Heart left ventricle (tissue), 16 donors: ENCODE measurements around the gene TTC27. TPM values are rescaled to one million over a fixed set of nuclear protein-coding genes. Genes with fewer than 3 reads are reported as not detected.
A peak's percentile ranks its signal among the peaks of the same experiment; 100 is the strongest.
"Not testable (repeated sequence)": the region's sequence is repeated elsewhere in the genome, so short reads cannot be mapped to it uniquely, and the experiment has no call there.

Experiments used
- ATAC-seq, 4 donors: fragments of 200-7000 bp; cut with Tn5 transposase; one replicate each; pipeline ENCODE4 v1.9.1; 2020 to 2022; ENCODE audit warnings: moderate library complexity in 4 of 4, mild to moderate bottlenecking in 3 of 4, moderate number of reproducible peaks in 1 of 4
- DNase-seq, 5 donors: peaks; one replicate each; pipeline ENCODE4 v3.0.0-alpha.2; 2020
- H3K27ac ChIP-seq, 12 donors: fragments of 200-600 bp; sonication (generic) in 4 of 12; one replicate each; pipeline versions ENCODE4 v1.5.0 to v1.8.0; 2016 to 2022; ENCODE audit warnings: mild to moderate bottlenecking in 2 of 12
- H3K27me3 ChIP-seq, 9 donors: fragments of 200-600 bp; sonication (generic) in 2 of 9; one replicate each; pipeline versions ENCODE4 v1.5.1 to v1.8.0; 2016 to 2022; ENCODE audit warnings: mild to moderate bottlenecking in 3 of 9
- H3K36me3 ChIP-seq, 9 donors: fragments of 200-600 bp; sonication (generic) in 2 of 9; one replicate each; pipeline versions ENCODE4 v1.5.0 to v1.8.0; 2018 to 2022; ENCODE audit warnings: mild to moderate bottlenecking in 2 of 9
- H3K4me1 ChIP-seq, 12 donors: fragments of 200-600 bp; sonication (generic) in 4 of 12; one replicate each; pipeline versions ENCODE4 v1.5.0 to v1.8.0; 2016 to 2022; ENCODE audit warnings: mild to moderate bottlenecking in 3 of 12
- H3K4me3 ChIP-seq, 12 donors: fragments of 200-600 bp; sonication (generic) in 4 of 12; one replicate each; pipeline versions ENCODE4 v1.5.0 to v1.8.0; 2017 to 2022; ENCODE audit warnings: mild to moderate bottlenecking in 9 of 12, moderate library complexity in 4 of 12
- H3K9me3 ChIP-seq, 12 donors: fragments of 200-600 bp; sonication (generic) in 4 of 12; one replicate each; pipeline versions ENCODE4 v1.5.0 to v1.8.0; 2016 to 2022; ENCODE audit warnings: mild to moderate bottlenecking in 1 of 12
- CTCF ChIP-seq, 12 donors: fragments of 200-600 bp; sonication (generic) in 4 of 12; IDR thresholded peaks; one replicate each; pipeline versions ENCODE4 v1.5.0 to v1.8.0; 2018 to 2022; ENCODE audit warnings: antibody characterized with exemption in 12 of 12, mild to moderate bottlenecking in 5 of 12
- POLR2A ChIP-seq, 2 donors: fragments of 450-650 bp; IDR thresholded peaks; one replicate each; pipeline ENCODE4 v1.6.1; 2017; ENCODE audit warnings: antibody characterized with exemption in 2 of 2, mild to moderate bottlenecking in 2 of 2, moderate library complexity in 2 of 2
- WGBS, 4 donors: extraction: QIAGEN DNeasy Blood & Tissue Kit in 2 of 4; methylation state at CpG; one replicate each; pipeline versions ENCODE4 v1.1.5 to v1.1.7; 2013 to 2018; 5-methylcytosine and 5-hydroxymethylcytosine counted together
- intact Hi-C, 10 donors: fragments of 100-400 bp; cut with DNase I; formaldehyde crosslinking; loops; one replicate each; pipeline versions ENCODE4 v1.11.1 to v1.14.2; 2022
- polyA plus RNA-seq, 2 donors: library from polyadenylated mRNA; stranded (reverse); fragments of 200-250 nt; gene quantifications; one replicate each; pipeline ENCODE4 v1.2.3, GENCODE V29; 2013
- total RNA-seq, 9 donors: library from RNA; depleted of rRNA in 2 of 9; stranded (reverse); fragments of >200 nt in 2 of 9; fragmentation: NEBNext Ultra II Directional in 3 of 9; extraction: Animal tissue kit (Norgen Biotek cat#: 25700) in 3 of 9; gene quantifications; one replicate each; pipeline versions ENCODE4 v1.1.0 to v1.2.4, GENCODE V29; 2016 to 2023
- donor health status: ischemic (EF 13 %, LVEDD 7.1; RV severe dilation, severe dysfunction).
- donor health status: healthy with polysubstance abuse.
- donor health status: DM: no; HTN: yes; CAD: no.
- donor health status: DM: no; HTN: no; CAD: no.
- donor health status: ischemic (EF 25% LVEDD 6.9; RV normal size, moderate dysfunction).
- donor health status: ischemic (EF 25% LVEDD 5.7; RV mildly dilated, moderate dysfunction).
- donor health status: healthy.
- donor health status: DM: yes; HTN: yes; CAD: no.
- donor health status: ischemic (EF 35%, LVEDD 5.7; RV mildly dilated, moderate dysfunction).
- donor health status: nonischemic (EF 11% LVEDD 7.7; RV severe dilation, severe dysfunction).
- donor health status: DM: yes; HTN: yes; CAD: no.
- donor health status: PGD.
- donor health status: ischemic (EF 29% LVEDD 5.4; RV normal size, mild dysfunction).
- donor health status: nonischemic (EF 23%, LVEDD 6.1; RV moderate dilation, normal function).

TTC27 gene
- total and polyA plus RNA-seq, 11 donors = 5.2 to 18.1 (median 11.0) TPM

DNA sequence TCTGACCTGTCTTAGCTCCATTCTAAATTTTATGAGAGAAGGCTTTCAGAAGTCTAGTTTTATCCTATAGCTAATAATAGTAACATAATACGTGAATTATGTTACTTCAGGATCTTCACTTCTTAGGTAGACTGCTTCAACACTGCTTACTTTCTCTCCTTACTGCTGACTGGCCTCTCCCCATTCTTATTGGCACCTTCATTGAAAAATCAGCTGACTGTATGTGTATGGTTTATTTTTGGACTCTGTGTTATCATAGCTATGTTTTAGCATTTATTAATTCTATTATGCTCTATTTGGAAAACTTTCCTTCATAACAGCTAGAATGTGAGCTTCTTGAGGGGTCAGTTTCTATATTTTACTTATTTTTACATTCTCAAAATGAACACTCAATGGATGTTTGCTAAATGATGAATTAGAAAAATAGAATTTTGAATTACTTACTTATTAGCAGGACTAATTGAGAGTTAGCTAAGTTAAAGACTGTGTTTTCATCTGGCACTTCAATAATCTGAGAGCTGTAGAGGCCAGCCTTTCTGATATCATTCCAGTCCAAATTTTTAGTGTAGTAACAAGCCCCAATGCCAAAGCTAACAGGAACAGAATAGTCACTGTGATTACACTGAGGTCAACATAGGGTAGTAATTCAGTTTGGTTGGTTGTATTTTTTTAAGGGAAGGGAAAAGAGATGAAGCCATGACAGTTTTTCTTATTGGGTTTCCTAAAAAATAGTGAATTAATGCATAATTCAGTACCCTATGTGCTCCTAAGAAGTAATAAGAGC is 92.3 kb downstream of the TTC27 start:
- no peak overlapping the region for H3K4me3 ChIP-seq
- WGBS, 4 donors = 42 to 52% (median 48%) methylated on average over 1 of the region's 1 CpG
- H3K27me3 ChIP-seq = no peaks in the 10 kb centered on the region
- no peaks in the 10 kb centered on the region for H3K36me3 ChIP-seq
- no peaks in the 10 kb centered on the region for H3K9me3 ChIP-seq
- peak overlapping the region; percentile 11 to 90 (median 74) for H3K27ac ChIP-seq
- no peak for TF ChIP-seq CTCF (IDR thresholded peaks at IDR 0.05)
- TF ChIP-seq POLR2A (IDR thresholded peaks at IDR 0.05) = no peak
- intact Hi-C loops = loop anchor here in 1 of 10 donors (5.0 kb wide), 1 partner anchor 442 kb away; no protein-coding TSS in a partner anchor
- peaks cover 0 to 58% (median 27%) of the 10 kb centered on the region in 12 donors for H3K4me1 ChIP-seq
- ATAC-seq (peak; percentile 80 to 94 (median 87)), DNase-seq (no peak)

DNA sequence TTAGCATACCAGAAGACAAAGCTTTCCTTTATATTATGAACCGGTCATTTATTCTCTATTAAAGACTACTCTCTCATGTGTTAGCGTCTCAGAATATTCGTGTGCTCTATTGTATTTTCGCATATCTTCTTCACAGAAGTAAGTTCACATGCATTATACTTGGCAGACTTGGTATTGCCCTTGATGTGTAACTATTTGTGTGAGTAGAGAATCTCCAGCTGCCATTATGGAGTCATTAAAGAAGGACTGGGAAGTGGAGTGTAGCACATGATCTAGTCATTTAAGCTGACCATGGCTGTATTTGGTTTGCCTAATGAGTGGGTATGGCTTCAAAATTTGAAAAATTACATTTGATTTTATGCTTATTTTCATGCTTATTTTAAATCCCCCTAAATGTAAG is 92.9 kb downstream of the TTC27 start:
- peak in 1 of 4 donors; percentile 17 for ATAC-seq
- H3K27ac ChIP-seq = peak overlapping the region; percentile 11 to 90 (median 74)

GRCh38 chr2:32721376-32721775 is 93.5 kb downstream of the TTC27 start:
- no peaks in the 10 kb centered on the region for H3K27me3 ChIP-seq
- H3K9me3 ChIP-seq = no peaks in the 10 kb centered on the region
- peaks cover 0 to 7% (median 0%) of the 10 kb centered on the region in 9 donors for H3K36me3 ChIP-seq
- 46 to 71% (median 60%) methylated on average over 1 of the region's 1 CpG for WGBS, 4 donors
- ATAC-seq (no peak), DNase-seq (no peak)
- TF ChIP-seq CTCF (IDR thresholded peaks at IDR 0.05) (no peak), POLR2A (IDR thresholded peaks at IDR 0.05) (no peak)
- intact Hi-C loops = no loop called here
- H3K4me1 ChIP-seq = peaks cover 0 to 46% (median 20%) of the 10 kb centered on the region in 12 donors
- H3K4me3 ChIP-seq = no peak overlapping the region
- peak overlapping the region in 11 of 12 donors; percentile 0 to 90 (median 78) for H3K27ac ChIP-seq

More for the DNA sequence above, 92.9 kb downstream of the TTC27 start:
- TF ChIP-seq CTCF (IDR thresholded peaks at IDR 0.05) (no peak), POLR2A (IDR thresholded peaks at IDR 0.05) (no peak)
- no peak for DNase-seq
- H3K36me3 ChIP-seq = peaks cover 0 to 3% (median 0%) of the 10 kb centered on the region in 9 donors
- no peaks in the 10 kb centered on the region for H3K27me3 ChIP-seq
- intact Hi-C loops = no loop called here
- H3K4me3 ChIP-seq = no peak overlapping the region
- H3K9me3 ChIP-seq = no peaks in the 10 kb centered on the region
- WGBS, 4 donors = 83 to 86% (median 84%) methylated on average over 4 of the region's 4 CpGs
- peaks cover 0 to 52% (median 22%) of the 10 kb centered on the region in 12 donors for H3K4me1 ChIP-seq

DNA sequence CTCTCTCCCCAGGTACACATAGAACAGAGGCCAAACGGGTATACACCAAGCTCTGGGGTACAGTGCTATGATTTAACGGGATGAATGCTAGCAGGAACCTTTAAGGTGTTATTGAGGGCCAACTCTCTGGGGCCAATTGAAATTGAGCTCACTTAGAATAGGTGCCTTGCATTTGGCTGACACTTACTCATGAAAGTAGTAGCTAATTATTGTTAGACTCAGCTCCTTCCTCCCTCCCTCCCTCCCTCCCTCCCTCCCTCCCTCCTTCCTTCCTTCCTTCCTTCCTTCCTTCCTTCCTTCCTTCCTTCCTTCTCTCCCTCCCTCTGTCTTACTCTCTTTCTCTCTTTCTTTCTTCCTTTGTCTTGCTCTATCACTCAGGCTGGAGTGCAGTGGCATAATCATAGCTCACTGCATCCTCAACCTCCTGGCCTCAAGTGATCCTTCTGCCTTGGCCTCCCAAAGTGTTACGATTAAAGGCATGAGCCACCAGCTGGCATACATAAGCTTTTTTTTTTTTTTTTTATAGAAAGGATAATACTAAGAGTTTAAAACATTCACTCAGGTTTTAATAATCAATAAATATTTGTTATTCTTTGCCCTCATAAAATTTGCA is 95.7 kb downstream of the TTC27 start:
- Histone ChIP-seq H3K27ac (no peak overlapping the region), H3K4me3 (no peak overlapping the region), H3K4me1 (peaks cover 0 to 38% (median 20%) of the 10 kb centered on the region in 12 donors), H3K36me3 (peaks cover 0 to 7% (median 0%) of the 10 kb centered on the region in 9 donors), H3K27me3 (no peaks in the 10 kb centered on the region), H3K9me3 (no peaks in the 10 kb centered on the region)
- 89 to 98% (median 95%) methylated on average over 3 of the region's 3 CpGs for WGBS, 4 donors
- TF ChIP-seq POLR2A (IDR thresholded peaks at IDR 0.05) (no peak), CTCF (IDR thresholded peaks at IDR 0.05) (no peak)
- DNase-seq (no peak), ATAC-seq (no peak)
- intact Hi-C loops = no loop called here

DNA sequence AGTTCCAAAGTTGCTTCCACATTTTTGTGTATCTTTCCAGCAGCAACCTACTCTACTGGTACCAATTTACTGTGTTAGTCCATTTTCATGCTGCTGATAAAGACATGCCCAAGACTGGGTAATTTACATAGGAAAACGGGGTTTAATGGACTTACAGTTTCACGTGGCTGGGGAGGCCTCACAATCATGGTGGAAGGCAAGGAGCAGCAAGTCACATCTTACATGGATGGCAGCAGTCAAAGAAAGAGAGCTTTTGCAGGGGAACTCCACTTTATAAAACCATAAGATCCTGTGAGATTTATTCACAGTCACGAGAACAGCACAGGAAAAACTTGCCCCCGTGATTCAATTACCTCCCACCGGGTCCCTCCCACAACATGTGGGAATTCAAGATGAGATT is 98.8 kb downstream of the TTC27 start:
- H3K27me3 ChIP-seq, H3K4me1 ChIP-seq, H3K9me3 ChIP-seq, intact Hi-C loops, H3K27ac ChIP-seq, H3K36me3 ChIP-seq, ATAC-seq, DNase-seq, H3K4me3 ChIP-seq: not testable (repeated sequence)
- WGBS, 4 donors = 74 to 87% (median 84%) methylated on average over 5 of the region's 5 CpGs
